GM18502 (cell line): ENCODE data around the gene TMC7.

Experiments used
- ATAC-seq: cut with Tn5 transposase; IDR thresholded peaks from one replicate; pipeline ENCODE4 v1.9.1; 2021; ENCODE audit warnings: mild to moderate bottlenecking; ENCODE audit not compliant: unreplicated experiment, poor library complexity

Gene TMC7

GRCh38 chr16:19110537-19111360 lies 127.0 kb downstream of the TMC7 start:
- no peak for ATAC-seq

DNA sequence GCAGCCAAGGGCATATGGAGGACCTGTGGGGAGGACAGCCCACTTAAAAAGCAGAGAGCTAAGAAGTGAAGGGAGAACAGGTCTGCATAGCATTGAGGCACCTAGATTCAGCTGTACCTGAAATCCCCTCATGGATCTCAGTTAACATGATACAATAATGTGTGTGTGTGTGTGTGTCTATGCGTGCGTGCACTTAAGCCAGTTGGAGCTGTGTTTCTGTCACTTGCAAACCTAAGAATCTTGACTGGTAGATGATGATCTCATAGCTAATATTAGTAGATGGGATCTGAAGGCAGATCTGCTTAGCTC lies 128.3 kb downstream of the TMC7 start:
- ATAC-seq = no peak
